ENCODE data around the gene TPX2. TPM values are rescaled to one million over a fixed set of nuclear protein-coding genes. Genes with fewer than 3 reads are reported as not detected.
"Not testable (repeated sequence)": the region's sequence is repeated elsewhere in the genome, so short reads cannot be mapped to it uniquely, and the experiment has no call there.

The TPX2 gene
- total RNA-seq, 2 experiments from 2014 or later = 137 to 179 TPM

GRCh38 chr20:31820228-31820627, 81.1 kb downstream of the TPX2 start:
- ATAC-seq (no peak), DNase-seq (no peak)
- H3K4me1 Mint-ChIP-seq = peaks cover 4% of the 10 kb centered on the region
- H3K27me3 Mint-ChIP-seq = no peaks in the 10 kb centered on the region
- intact Hi-C loops (cut with DNase I, micrococcal nuclease) = loop anchor here in 1 of 2 experiments (10.0 kb wide), 1 partner anchor 135 kb away; the partner anchor contains the start of gene PDRG1
- no peak overlapping the region for H3K27ac Mint-ChIP-seq
- POLR2A ChIA-PET = no interaction called here
- CTCF ChIA-PET = interaction anchor here (0.8 to 1.4 kb wide), 2 partner anchors 14 to 211 kb away, joined by 4 to 6 read pairs; no protein-coding TSS in a partner anchor
- H3K4me3 Mint-ChIP-seq = no peak overlapping the region
- H3K9me3 Mint-ChIP-seq (ENCODE audit: low read depth) = no peaks in the 10 kb centered on the region
- no peaks in the 10 kb centered on the region for H3K36me3 Mint-ChIP-seq (ENCODE audit: low read depth)

DNA sequence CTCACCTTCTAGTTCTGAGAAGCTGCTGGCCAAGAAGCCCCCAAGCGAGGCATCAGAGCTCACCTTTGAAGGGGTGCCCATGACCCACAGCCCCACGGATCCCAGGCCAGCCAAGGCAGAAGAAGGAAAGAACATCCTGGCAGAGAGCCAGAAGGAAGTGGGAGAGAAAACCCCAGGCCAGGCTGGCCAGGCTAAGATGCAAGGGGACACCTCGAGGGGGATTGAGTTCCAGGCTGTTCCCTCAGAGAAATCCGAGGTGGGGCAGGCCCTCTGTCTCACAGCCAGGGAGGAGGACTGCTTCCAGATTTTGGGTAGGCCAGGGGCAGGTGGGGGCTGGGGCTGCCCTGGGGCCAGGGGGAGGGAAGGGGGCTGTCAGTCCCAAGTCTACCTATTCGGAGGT, 82.3 kb downstream of the TPX2 start:
- Mint-ChIP-seq H3K27me3 (no peaks in the 10 kb centered on the region), H3K4me3 (no peak overlapping the region), H3K27ac (no peak overlapping the region), H3K36me3 (ENCODE audit: low read depth) (no peaks in the 10 kb centered on the region), H3K9me3 (ENCODE audit: low read depth) (no peaks in the 10 kb centered on the region), H3K4me1 (peaks cover 4% of the 10 kb centered on the region)
- CTCF ChIA-PET = interaction anchor here (1.2 kb wide), 1 partner anchor 209 kb away, joined by 4 read pairs; no protein-coding TSS in a partner anchor
- POLR2A ChIA-PET = no interaction called here
- DNase-seq (no peak), ATAC-seq (no peak)
- intact Hi-C loops (cut with DNase I, micrococcal nuclease) = loop anchor here in 1 of 2 experiments (10.0 kb wide), 1 partner anchor 133 kb away; the partner anchor contains the start of gene PDRG1

- Mint-ChIP-seq H3K4me1 (peaks cover 4% of the 10 kb centered on the region), H3K27ac (no peak overlapping the region), H3K4me3 (no peak overlapping the region)
Measured at GRCh38 chr20:31822421-31823330, 83.6 kb downstream of the TPX2 start.

DNA sequence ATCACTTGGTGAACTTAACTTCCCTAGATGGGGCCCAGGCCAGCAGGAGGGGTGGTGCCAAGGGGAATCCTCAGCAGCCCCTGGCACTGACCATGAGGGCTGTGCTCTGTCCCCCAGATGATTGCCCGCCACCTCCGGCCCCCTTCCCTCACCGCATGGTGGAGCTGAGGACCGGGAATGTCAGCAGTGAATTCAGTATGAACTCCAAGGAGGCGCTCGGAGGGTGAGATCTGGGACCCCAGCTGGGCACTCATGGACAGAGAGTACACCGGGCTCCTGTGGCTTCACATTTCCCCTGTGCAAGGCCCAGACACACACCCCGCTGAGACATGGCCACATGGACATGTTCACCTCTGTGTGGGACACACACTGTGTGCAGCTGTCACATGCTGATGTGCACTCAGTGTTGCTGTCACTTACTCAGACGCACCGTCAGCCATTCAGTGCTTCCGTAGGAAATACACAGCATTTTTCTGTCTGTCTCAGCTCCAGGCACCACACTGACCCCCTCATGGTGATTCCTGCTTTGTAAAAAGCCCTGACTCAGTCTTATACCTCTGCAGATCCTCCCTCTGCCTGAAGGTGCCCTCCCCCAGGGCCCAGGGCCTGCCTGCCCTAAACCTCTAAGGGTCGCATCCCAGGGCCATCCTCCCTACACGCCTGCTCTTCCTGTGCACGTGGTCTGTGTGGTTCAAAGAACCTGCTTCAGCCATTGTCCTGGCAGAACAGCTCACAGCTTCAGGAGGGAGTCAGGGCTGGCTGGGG, 84.5 kb downstream of the TPX2 start:
- intact Hi-C loops (cut with DNase I, micrococcal nuclease) = loop anchor here (1.0 to 10.0 kb wide), 5 partner anchors 23 to 829 kb away; partner anchors contain the start of gene PDRG1 (in 1 of the 2)
- DNase-seq (no peak), ATAC-seq (no peak)
- Mint-ChIP-seq H3K4me3 (no peak overlapping the region), H3K9me3 (ENCODE audit: low read depth) (no peaks in the 10 kb centered on the region), H3K27me3 (no peaks in the 10 kb centered on the region), H3K36me3 (ENCODE audit: low read depth) (no peaks in the 10 kb centered on the region), H3K4me1 (peaks cover 4% of the 10 kb centered on the region), H3K27ac (no peak overlapping the region)
- ChIA-PET CTCF (interaction anchor here (0.6 to 4.1 kb wide), 30 partner anchors 9 to 286 kb away, joined by 3 to 28 read pairs (median 4); partner anchors contain the start of genes HCK, PDRG1 and TM9SF4), POLR2A (no interaction called here)

More at GRCh38 chr20:31822421-31823330, 83.6 kb downstream of the TPX2 start:
- DNase-seq (peak; percentile 86), ATAC-seq (peak; percentile 90)
- Mint-ChIP-seq H3K9me3 (ENCODE audit: low read depth) (no peaks in the 10 kb centered on the region), H3K36me3 (ENCODE audit: low read depth) (no peaks in the 10 kb centered on the region), H3K27me3 (no peaks in the 10 kb centered on the region)
- ChIA-PET CTCF (interaction anchor here (0.6 to 4.1 kb wide), 35 partner anchors 9 to 287 kb away, joined by 3 to 28 read pairs (median 4); partner anchors contain the start of genes HCK, PDRG1 and TM9SF4), POLR2A (no interaction called here)
- intact Hi-C loops (cut with DNase I, micrococcal nuclease) = loop anchor here (1.0 to 10.0 kb wide), 7 partner anchors 24 to 830 kb away; partner anchors contain the start of gene PDRG1 (in 1 of the 2)

DNA sequence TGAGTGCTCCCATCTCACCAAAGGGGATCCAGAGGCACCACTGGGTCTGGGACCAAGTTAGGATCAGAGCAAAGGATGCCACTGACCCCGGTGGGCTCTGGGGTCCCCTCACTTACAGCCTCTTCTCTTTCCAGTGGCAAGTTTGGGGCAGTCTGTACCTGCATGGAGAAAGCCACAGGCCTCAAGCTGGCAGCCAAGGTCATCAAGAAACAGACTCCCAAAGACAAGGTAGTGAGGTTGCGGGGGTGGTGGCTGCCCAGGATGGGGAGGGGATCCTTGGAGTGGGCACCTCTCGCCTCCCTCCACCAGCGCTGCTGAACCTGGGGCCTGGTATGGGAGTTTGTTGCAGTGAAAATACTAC, 85.0 kb downstream of the TPX2 start:
- H3K27me3 Mint-ChIP-seq = no peaks in the 10 kb centered on the region

DNA sequence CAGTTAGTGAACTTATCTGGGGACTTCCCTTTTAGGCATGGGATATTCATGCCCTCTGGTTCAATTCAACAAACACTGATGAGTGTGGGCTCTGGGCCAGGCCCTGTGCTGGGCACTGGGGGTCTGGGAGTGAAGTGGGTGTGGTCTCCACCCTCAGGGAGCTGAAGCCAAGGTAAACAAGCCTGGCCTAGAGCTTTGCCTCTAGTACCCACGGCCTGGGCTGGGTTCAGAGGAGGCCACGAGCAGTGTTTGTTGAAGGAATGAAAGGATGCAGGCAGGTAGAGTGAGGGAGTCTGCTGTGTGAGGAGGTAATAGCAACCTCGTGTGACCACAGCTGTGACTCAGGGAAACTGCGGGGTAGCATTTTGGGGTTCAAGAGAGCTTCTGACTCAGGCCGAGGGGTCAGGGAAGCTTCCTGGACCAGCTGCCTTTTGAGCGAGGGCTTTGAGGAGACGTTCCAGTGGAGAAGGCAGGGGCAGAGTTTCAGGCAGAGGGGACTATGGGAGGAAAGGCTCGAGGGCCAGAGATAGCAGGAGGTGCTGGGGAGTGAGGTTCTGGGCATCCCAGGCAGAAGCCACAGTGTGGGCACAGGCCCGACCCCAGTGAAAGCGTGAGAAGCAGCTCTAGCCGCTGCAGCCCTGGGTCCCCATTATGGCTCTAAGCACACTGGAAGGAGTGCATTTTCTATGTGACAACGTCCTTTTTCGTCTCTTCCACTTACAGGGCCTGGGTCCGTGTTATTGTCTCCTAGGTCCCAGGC, 85.6 kb downstream of the TPX2 start:
- H3K4me1 Mint-ChIP-seq = peaks cover 4% of the 10 kb centered on the region
- H3K9me3 Mint-ChIP-seq (ENCODE audit: low read depth) = no peaks in the 10 kb centered on the region
- DNase-seq = no peak
- intact Hi-C loops (cut with DNase I, micrococcal nuclease) = loop anchor here in 1 of 2 experiments (10.0 kb wide), 1 partner anchor 130 kb away; the partner anchor contains the start of gene PDRG1
- H3K4me3 Mint-ChIP-seq = no peak overlapping the region
- H3K27ac Mint-ChIP-seq = no peak overlapping the region
- ATAC-seq = no peak
- H3K36me3 Mint-ChIP-seq (ENCODE audit: low read depth) = no peaks in the 10 kb centered on the region
- ChIA-PET POLR2A (no interaction called here), CTCF (interaction anchor here (0.9 to 4.1 kb wide), 6 partner anchors 8 to 265 kb away, joined by 3 to 28 read pairs (median 4); partner anchors contain the start of gene PDRG1)
- H3K27me3 Mint-ChIP-seq = no peaks in the 10 kb centered on the region

More for the DNA sequence above, 85.0 kb downstream of the TPX2 start:
- H3K27ac Mint-ChIP-seq = no peak overlapping the region
- ChIA-PET POLR2A (no interaction called here), CTCF (interaction anchor here (0.6 to 4.1 kb wide), 9 partner anchors 9 to 265 kb away, joined by 3 to 28 read pairs (median 4); partner anchors contain the start of gene PDRG1)
- intact Hi-C loops (cut with DNase I, micrococcal nuclease) = loop anchor here in 1 of 2 experiments (10.0 kb wide), 1 partner anchor 131 kb away; the partner anchor contains the start of gene PDRG1
- no peak for DNase-seq
- H3K4me3 Mint-ChIP-seq = no peak overlapping the region
- H3K9me3 Mint-ChIP-seq (ENCODE audit: low read depth) = no peaks in the 10 kb centered on the region
- H3K4me1 Mint-ChIP-seq = peaks cover 4% of the 10 kb centered on the region
- no peaks in the 10 kb centered on the region for H3K36me3 Mint-ChIP-seq (ENCODE audit: low read depth)
- no peak for ATAC-seq

GRCh38 chr20:31826074-31826473, 87.0 kb downstream of the TPX2 start:
- no peak for DNase-seq
- Mint-ChIP-seq H3K27me3 (no peaks in the 10 kb centered on the region), H3K4me1 (peaks cover 4% of the 10 kb centered on the region), H3K27ac (no peak overlapping the region), H3K9me3 (ENCODE audit: low read depth) (no peaks in the 10 kb centered on the region), H3K4me3 (no peak overlapping the region), H3K36me3 (ENCODE audit: low read depth) (no peaks in the 10 kb centered on the region)
- no peak for ATAC-seq
- ChIA-PET CTCF (no interaction called here), POLR2A (no interaction called here)
- intact Hi-C loops (cut with DNase I, micrococcal nuclease) = loop anchor here in 1 of 2 experiments (10.0 kb wide), 1 partner anchor 129 kb away; the partner anchor contains the start of gene PDRG1

DNA sequence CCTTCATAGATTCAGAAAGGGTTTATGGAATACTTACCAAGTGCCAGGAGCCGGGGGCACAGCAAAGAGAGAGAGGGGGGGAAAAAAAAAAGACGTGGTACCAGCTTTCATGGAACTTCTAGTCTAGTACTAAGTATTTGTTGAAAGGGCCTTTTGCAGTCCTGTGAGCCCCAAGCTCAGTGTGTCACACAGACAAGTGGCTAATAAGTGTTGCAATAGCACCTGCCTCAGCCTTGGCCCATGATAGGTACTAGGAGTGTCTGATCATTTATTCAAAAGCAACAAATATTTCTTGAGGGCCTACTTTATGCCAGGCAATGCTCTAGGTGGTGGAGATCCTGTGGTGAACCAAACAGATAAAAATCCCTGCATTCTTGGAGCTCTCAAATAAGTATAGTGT, 88.0 kb downstream of the TPX2 start:
- DNase-seq (no peak), ATAC-seq (no peak)
- H3K4me3 Mint-ChIP-seq = no peak overlapping the region
- no peaks in the 10 kb centered on the region for H3K36me3 Mint-ChIP-seq (ENCODE audit: low read depth)
- no peaks in the 10 kb centered on the region for H3K9me3 Mint-ChIP-seq (ENCODE audit: low read depth)
- no peak overlapping the region for H3K27ac Mint-ChIP-seq
- intact Hi-C loops (cut with DNase I, micrococcal nuclease) = loop anchor here in 1 of 2 experiments (10.0 kb wide), 1 partner anchor 128 kb away; the partner anchor contains the start of gene PDRG1
- H3K27me3 Mint-ChIP-seq = no peaks in the 10 kb centered on the region
- POLR2A ChIA-PET = no interaction called here
- CTCF ChIA-PET = interaction anchor here (0.5 to 0.7 kb wide), 3 partner anchors 264 to 321 kb away, joined by 3 to 5 read pairs (median 4); no protein-coding TSS in a partner anchor
- H3K4me1 Mint-ChIP-seq = peaks cover 4% of the 10 kb centered on the region

DNA sequence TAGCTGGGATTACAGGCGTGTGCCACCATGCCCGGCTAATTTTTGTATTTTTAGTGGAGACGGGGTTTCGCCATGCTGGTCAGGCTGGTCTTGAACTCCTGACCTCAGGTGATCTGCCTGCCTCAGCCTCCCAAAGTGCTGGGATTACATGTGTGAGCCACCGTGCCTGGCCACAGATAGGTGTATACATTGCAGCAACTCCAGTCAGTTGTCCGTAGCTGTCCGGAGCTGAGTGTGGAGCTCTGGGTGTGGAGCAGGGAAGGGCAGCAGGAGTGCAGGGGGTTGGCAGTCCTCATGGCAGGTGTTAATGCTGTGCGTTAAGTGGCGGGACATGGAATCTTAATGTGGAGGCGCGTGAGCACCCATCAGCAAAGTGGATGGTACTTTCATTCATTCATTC, 88.9 kb downstream of the TPX2 start:
- CTCF ChIA-PET = interaction anchor here (0.6 kb wide), 1 partner anchor 11 kb away, joined by 3 read pairs; no protein-coding TSS in a partner anchor

GRCh38 chr20:31829731-31830130, 90.6 kb downstream of the TPX2 start:
- POLR2A ChIA-PET = no interaction called here
- Mint-ChIP-seq H3K9me3 (ENCODE audit: low read depth) (no peaks in the 10 kb centered on the region), H3K36me3 (ENCODE audit: low read depth) (no peaks in the 10 kb centered on the region), H3K27me3 (no peaks in the 10 kb centered on the region), H3K27ac (no peak overlapping the region), H3K4me3 (no peak overlapping the region), H3K4me1 (no peaks in the 10 kb centered on the region)
- intact Hi-C loops (cut with DNase I, micrococcal nuclease) = loop anchor here in 1 of 2 experiments (10.0 kb wide), 1 partner anchor 125 kb away; the partner anchor contains the start of gene PDRG1
- DNase-seq (no peak), ATAC-seq (no peak)
- CTCF ChIA-PET = interaction anchor here (0.6 to 1.1 kb wide), 2 partner anchors 17 to 496 kb away, joined by 3 to 4 read pairs; no protein-coding TSS in a partner anchor

More for the DNA sequence above, 88.9 kb downstream of the TPX2 start:
- H3K27me3 Mint-ChIP-seq; H3K4me1 Mint-ChIP-seq; H3K27ac Mint-ChIP-seq; POLR2A ChIA-PET; H3K9me3 Mint-ChIP-seq (ENCODE audit: low read depth); ATAC-seq; DNase-seq; H3K4me3 Mint-ChIP-seq; H3K36me3 Mint-ChIP-seq (ENCODE audit: low read depth): not testable (repeated sequence)
- intact Hi-C loops (cut with DNase I, micrococcal nuclease) = loop anchor here in 1 of 2 experiments (10.0 kb wide), 1 partner anchor 127 kb away; the partner anchor contains the start of gene PDRG1

Data from activated CD4-positive, alpha-beta T cell treated with anti-CD3 and anti-CD28 coated beads for 36 hours (primary cell).